HG02571 (cell line): ENCODE results near the gene HSPA1L.
A peak's percentile ranks its signal among the peaks of the same experiment; 100 is the strongest.
"Not testable (repeated sequence)": the region's sequence is repeated elsewhere in the genome, so short reads cannot be mapped to it uniquely, and the experiment has no call there.

Experiments
- ATAC-seq: cut with Tn5 transposase; IDR thresholded peaks from one replicate; pipeline ENCODE4 v1.9.1; 2021; ENCODE audit warnings: mild to moderate bottlenecking, moderate library complexity; ENCODE audit not compliant: unreplicated experiment

Gene HSPA1L

DNA sequence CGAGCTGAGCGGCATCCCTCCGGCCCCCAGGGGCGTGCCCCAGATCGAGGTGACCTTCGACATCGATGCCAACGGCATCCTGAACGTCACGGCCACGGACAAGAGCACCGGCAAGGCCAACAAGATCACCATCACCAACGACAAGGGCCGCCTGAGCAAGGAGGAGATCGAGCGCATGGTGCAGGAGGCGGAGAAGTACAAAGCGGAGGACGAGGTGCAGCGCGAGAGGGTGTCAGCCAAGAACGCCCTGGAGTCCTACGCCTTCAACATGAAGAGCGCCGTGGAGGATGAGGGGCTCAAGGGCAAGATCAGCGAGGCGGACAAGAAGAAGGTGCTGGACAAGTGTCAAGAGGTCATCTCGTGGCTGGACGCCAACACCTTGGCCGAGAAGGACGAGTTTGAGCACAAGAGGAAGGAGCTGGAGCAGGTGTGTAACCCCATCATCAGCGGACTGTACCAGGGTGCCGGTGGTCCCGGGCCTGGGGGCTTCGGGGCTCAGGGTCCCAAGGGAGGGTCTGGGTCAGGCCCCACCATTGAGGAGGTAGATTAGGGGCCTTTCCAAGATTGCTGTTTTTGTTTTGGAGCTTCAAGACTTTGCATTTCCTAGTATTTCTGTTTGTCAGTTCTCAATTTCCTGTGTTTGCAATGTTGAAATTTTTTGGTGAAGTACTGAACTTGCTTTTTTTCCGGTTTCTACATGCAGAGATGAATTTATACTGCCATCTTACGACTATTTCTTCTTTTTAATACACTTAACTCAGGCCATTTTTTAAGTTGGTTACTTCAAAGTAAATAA, 2.2 kb upstream of the HSPA1L start:
- ATAC-seq = not testable (repeated sequence)

DNA sequence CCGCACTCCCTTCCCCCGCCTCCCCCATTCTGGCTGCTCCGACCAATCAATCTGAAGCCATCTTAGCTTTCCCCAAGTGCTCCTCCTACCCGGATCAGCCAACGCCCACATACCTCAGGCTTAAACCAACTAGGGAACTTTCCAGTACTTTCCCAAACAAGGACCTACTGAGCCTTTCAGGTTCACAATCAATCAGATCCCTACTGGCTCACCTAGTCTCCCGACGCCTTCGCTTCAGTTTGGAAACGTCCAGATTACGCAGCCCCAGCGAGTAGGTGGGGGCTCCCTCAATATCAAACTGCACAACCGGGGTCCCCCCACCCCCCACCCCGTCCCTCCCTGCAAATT, 432 bp downstream of the HSPA1L start:
- peak; percentile 42 for ATAC-seq

DNA sequence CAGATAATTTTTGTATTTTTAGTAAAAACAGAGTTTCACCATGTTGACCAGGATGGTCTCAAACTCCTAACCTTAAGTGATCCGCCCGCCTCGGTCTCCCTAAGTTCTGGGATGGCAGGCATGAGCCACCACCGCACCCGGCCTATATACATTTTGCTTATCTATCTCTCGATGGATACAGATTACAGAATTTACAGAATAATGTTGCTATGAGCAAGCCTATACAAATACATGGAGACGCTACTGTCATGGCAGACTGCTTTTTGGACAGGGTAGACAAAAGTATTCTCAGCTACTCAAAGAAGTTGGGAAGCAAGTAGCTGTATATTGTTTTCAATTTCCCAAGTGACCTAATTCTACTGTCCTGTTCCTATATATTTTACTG, 1.6 kb downstream of the HSPA1L start:
- ATAC-seq = no peak

DNA sequence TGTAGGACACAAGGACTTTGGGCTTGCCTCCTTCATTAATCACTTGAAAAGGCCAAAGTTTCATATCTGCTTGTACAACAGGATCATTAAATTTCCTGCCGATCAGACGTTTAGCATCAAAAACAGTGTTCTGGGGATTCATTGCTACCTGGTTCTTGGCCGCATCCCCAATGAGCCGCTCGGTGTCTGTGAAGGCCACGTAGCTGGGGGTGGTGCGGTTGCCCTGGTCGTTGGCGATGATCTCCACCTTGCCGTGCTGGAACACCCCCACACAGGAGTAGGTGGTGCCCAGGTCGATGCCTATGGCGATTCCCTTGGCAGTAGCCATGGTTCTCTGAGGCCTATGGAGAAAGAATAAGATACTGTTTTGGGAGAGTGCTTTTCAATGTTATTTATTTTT, 3.4 kb downstream of the HSPA1L start:
- ATAC-seq = no peak

DNA sequence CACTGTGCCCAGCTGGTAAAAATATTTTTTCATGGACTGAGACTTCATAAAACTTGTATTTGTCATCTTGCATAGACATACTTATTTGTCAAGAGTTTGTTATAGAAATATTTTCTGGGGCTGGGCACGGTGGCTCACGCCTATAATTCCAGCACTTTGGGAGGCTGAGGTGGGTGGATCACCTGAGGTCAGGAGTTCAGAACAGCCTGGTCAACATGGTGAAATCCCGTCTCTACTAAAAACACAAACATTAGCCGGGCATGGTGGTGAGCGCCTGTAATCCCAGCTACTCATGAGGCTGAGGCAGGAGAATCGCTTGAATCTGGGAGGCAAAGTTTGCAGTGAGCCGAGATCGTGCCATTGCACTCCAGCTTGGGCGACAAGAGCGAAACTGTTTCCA, 6.5 kb downstream of the HSPA1L start:
- ATAC-seq = not testable (repeated sequence)

DNA sequence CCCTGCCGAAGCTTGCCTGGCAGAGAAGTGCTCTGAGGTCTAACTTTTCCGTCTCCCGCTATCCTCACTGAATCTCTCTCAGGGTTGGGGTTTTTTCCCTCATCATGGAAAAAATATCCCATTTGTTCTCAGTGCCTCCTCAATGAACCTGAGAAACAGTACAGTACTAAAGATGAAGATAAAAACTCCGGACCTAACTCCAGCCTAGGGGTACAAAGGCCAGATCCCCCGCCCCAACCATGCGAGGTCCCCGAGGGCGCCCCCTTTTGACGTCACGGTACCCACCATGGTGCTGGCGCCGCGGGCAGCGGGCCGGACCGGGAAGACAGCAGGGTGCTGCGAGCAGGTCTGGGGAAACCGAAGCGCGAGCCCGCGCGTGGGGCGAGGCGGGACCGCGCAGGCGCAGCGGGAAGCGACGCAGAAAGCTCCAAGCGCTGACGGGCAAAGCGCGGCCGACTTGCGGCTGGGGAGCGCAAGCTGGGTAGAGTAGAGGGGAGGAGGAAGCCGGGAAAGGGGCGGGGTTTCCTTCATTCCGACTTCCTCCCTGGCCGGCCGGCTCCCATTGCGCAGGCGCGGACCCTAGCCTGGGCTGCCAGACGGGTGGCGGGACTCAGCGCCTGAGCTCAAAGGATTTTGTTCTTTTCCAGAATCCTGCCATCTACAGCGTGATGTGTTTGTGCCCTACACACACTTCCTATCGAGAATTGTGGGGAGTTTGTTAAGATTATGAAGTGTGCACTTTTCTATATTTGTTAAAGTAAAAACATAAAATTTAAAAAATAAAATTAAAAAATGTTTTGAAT, 8.4 kb downstream of the HSPA1L start, which contains the start of gene LSM2:
Gene LSM2 (minus strand): TSS at position 497 of the 803 bp plus-strand sequence. CDS start 209 bp downstream, at position 288.
- ATAC-seq = peak; percentile 89

DNA sequence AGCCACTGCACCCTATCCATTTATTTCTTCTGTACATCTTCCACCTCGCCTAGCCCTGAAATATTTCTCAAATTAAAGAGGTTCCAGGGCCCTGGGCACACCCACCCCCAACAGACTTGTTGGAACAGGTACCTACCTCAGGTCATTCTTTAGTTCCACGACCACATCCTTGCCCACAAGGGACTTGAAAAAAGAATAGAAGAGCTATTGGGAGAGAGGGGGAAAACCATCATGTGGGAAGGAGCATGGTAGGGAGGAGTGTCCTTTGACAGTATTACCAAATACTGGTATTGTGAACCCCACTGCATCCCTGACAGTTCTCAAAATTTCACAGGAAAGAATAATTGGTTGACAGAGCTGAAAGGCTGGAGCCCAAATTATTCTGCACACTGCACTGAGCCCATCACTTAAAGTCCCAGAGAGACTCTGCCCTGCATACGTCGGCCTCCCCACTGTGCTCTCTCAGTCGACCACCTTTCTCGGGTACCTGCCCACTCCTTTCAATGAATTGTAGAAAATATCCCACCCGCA, 9.1 kb downstream of the HSPA1L start:
- no peak for ATAC-seq

DNA sequence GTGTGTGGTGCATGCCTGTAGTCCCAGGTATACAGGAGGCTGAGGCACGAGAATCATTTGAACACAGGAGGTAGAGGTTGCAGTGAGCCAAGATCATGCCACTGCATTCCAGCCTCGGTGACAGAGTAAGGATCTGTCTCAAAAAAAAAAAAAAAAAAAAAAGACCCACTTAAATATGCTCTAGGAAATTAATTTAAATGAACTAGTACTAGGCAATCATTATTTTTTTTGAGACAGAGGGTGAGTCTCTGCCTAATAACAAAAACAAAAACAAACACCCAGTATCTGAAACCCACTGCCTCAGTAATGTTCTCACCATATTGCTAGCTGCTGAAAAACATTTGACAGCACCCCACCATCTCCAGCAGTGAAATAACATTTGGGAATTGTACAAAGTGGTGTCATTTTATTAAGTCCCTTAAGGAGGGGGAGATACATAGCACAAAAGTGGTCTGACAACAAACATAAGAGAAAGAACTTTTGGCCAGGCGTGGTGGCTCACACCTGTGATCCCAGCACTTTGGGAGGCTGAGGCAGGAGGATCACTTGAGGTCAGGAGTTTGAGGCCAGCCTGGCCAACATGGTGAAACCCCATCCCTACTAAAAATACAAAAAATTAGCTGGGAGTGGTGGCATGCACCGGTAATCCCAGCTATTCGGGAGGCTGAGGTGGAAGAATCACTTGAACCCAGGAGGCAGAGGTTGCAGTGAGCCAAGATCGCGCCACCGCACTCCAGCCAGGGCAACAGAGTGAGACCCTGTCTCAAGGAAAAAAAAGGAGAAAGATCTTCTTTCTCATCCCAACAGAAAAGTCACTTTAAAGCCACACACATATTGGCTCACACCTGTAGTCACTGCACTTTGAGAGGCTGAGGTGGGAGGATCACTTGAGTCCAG, 13.8 kb downstream of the HSPA1L start:
- ATAC-seq = not testable (repeated sequence)

DNA sequence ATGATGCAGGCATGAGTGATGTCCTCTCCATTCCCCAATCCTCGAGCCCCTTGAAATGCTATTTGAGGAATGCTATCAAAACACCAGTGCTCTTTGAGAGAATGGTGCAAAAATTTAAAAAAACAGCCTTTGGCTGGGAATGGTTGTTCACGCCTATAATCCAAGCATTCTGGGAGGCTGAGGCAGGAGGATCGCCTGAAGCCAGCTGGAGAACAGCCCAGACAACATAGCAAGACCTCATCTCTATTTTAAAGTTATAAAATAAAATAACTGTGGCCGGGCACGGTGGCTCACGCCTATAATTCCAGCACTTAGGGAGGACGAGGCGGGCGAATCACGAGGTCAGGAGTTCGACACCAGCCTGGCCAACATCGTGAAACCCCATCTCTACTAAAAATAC, 15.3 kb downstream of the HSPA1L start:
- no peak for ATAC-seq

DNA sequence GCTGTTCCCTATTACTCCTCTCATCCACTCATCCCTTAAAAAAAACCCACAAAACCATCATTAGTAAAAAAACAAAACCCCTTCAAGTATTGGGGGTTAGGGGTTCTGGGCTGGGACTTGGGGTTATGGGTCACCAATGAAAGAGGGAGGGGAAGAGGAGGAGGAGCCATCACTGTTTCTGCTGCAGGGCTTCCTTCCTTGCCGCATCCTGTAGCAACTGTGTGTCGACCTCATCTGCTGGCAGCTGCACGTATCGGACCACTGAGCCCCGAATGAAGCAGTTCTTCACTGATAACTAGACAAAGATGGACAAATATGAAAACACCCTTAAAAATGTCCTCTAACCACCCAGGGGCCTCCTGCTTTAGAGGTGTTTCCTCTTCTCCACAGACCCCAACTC, 17.5 kb downstream of the HSPA1L start:
- no peak for ATAC-seq

DNA sequence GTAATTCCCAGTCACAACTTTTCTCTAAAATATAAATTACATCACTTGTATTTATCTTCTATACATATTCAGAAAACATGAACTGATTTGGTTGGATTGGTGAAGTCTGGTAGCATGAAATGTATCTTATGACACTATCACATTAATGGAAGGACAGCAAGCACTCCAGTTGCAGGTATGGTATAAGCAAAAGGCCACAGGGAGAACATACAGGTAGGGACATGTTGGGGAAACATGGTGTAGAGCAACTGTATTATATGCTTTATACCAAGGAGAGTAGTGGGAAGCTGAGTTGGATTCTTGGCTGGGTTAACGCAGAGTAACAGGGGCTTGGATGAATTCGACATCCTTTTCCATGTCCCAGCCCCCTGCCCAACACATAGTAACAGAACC, 18.1 kb downstream of the HSPA1L start:
- no peak for ATAC-seq

DNA sequence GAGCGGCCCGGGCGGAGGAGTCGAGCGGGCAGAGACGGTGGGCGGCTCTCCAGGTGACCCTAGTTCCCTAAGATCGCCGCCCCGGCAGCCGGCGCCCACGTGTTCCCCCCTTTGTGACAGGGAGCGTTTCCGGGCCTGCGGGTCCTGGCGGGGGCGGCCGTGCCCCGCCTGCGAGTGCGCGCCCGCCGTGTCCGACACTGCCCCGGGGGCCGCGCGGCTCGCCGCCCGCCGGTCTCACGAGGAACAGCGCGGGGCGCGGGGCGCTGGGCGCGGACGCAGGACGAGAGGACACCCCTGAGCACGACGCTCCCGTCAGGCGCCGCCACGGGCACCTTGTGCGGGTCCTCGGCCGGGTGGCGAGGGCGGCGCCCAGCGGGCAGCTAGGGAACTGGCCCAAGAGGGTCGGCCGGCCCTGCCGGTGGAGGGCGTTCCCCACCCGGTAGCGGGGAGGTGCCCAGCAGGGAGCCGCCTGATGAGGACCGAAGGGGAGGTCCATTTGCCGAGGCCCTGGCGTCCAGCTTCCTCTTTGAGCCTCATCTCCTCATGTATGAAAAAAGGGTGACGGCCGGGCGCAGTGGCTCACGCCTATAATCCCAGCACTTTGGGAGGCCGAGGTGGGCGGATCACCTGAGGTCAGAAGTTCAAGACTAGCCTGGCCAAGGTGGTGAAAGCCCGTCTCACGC, 19.3 kb downstream of the HSPA1L start, which contains the start of gene VARS1:
Gene VARS1 (minus strand): TSS at position 137 of the 683 bp plus-strand sequence. CDS start 535 bp downstream, outside the sequence.
- peak; percentile 68 for ATAC-seq

DNA sequence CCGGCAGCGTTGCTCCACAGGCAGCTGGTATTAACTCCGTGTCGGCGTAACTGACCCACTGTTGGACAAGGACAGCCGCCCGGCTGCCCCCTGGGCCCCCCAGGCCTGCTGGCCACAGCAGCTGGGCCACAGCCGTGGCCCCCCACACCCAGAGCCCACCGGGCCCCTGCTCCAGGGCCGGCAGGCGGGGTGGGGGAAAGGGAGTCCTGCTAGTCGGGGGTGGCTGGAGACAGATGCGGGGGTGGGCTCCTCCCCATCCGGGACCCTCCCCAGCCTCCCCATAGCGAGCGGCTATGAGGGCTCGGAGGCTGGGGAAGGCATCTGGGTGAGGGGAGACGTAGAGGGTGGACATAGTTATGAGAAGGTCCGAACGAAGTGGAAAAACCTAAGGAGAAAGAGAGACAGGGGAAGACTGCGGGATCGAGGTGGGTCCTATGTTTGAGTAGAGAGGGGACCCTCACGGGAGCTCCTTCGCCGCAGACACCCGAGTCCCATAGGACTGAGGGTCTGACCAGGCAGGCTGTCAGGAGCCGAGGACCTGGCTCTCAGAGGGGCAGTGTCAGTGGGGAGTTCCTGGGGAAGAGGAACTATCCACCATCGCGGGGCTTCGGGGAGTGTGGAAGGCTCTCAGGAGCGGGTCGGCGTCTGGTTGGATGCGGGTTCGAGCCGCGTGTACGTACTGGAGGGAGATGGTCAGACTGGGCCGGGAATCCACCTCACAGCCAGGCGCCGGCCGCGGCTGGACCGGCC, 20.0 kb downstream of the HSPA1L start:
- peak; percentile 8 for ATAC-seq

DNA sequence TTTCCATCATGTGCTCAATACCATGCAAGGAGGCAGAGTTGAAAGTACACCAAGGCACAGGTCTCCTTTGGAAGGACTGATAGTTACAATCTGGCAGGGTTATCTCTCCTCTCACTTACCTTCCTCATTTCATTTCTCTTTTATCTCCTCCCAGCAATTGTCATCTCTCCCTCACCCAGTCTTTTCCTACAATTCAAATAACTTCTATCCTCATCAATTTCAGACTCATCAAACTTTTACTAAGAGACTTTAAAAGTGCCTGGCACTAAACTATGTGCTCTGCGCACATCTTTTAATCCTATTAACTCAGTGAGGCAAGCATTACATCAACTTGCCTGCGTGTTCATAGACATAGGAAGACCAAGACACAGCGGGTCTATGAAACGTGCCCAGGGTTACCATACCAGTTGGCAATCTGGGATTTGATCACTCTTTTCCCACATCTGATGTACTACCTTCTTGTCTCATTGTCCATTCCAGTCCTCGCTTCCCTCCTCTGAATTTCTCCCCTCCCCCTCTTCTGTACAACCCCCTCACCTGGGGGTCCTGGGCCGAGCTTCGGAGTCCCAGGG, 20.7 kb downstream of the HSPA1L start:
- no peak for ATAC-seq

DNA sequence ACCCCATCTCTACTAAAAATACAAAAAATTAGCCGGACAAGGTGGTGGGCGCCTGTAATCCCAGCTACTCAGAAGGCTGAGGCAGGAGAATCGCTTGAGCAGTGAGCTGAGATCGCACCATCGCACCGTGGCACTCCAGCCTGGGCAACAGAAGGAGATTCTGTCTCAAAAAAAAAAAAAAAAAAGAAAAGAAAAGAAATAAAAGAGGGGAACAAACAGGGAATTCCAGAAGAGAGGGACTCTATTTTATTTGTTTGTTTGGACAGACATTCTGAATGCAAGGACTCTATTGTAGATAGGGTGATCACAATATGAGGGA, 21.2 kb downstream of the HSPA1L start:
- ATAC-seq = not testable (repeated sequence)

DNA sequence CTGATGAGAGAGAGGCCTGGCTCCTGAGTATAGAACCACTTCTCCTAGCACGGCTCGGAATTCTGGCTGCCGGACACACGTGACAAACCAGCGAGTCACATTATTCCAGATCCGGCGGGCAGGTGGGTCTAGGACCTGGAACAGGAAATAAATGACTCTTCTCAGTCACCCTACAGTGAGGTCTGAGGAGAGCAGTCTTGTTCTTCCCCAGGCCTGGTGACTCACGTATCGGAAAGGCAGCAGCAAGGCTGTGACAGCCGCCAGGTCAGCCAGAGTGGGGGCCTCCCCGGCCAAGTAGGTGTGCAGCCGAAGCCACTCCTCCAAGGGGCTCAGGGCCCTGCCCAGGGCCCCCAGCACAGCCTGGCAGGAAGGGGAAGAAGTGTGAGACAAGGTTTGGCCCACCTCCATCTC, 22.3 kb downstream of the HSPA1L start:
- ATAC-seq = no peak

DNA sequence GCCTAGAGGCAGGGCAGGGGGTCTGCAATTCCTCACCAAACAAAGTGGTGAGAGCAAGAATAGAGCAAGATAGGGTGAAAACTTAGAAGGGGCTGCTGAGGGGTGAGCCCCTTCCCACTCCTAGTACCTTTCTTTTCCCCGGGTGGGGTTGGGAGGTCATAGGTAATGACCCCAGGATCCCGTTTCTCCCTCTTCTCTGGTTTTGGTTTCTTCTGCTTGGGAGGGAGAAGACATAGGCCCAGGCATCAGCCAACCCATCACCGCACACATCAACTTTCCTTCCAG, 23.1 kb downstream of the HSPA1L start:
- ATAC-seq = no peak

DNA sequence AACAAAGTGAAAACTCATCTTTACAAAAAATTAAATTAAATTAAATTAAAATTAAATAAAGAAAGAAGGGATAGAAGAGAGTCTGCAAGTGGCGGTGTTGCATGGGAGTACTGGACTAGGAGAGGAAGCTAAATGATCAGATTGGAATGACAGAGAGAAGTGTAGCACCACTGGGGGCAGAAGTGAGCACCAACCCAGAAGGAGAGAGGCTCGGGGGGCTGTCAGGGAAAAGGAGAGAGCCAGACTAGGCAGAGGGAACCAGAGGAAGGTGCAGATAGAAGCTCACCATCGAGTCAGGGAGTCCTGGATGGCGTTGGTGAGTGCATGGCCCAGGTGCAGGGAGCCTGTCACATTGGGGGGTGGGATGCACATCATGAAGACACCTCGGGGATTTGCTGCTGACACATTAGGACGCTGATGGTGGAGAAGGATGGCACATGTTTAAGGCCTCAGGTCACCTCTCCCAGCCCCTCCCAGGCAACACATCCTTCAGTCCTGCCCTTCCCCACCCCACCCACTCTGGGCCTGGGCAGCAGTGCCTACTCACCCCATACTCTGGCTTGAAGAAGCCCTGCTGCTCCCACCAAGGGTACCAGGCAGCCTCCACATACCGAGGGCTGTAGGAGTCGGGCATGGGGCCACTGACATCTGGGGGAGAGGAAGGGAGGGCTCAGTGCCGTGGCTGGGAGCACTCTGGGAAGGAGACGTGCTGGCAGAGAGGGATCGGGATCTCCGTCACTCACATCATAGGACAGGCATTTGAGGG, 23.6 kb downstream of the HSPA1L start:
- no peak for ATAC-seq

DNA sequence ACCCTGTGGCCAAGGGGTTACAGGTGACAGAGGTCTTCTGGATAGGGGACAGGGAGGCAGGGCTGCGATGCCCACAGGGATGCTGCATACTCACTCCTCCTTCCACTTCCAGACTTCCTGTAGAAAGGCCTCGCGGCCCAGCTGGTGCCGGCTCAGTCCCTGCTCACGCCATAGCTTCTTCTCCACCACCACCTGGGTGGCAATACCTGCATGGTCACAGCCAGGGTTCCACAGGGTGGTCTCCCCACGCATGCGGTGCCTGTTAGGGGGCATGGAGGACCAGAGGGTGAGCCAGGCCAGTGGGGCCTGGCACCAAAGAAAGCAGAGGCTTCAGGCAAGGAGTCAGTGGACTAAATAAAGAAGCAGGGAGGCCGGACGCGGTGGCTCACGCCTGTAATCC, 29.6 kb downstream of the HSPA1L start:
- ATAC-seq = no peak
